ENCODE results near the gene SH3PXD2A. TPM values are rescaled to one million over a fixed set of nuclear protein-coding genes. Genes with fewer than 3 reads are reported as not detected.

SH3PXD2A gene
- total and polyA plus RNA-seq, 2 of the 4 experiments (the other 2 are of a cell fraction), result 6.3 to 23.0 TPM

DNA sequence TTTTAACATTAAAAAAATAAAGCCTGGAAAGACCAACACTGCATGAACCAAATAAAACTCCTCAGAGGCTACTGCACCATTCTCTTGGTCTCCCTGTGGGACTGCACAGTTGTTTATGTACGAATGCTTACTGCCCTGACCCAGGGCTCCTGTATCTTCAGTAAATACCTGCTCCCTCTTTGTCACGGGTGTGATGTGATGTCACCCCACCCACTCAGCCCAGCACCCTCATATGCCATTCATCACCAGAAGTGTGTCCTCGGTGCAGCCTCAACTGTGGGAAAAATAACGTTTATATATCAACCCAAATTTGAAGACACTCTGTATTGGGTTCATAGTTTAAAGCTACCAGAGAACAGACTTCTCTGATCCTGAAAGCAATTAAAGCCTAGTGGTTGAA, 14.0 kb upstream of the SH3PXD2A start:
- H2BK20ac ChIP-seq (ENCODE audit: low read depth, low read length), result no peak overlapping the region
- ATAC-seq (ENCODE audit: low read depth), result no peak
- H3K36me3 ChIP-seq (ENCODE audit: control insufficient read depth, insufficient read depth, low read length), result no peaks in the 10 kb centered on the region
- no peak overlapping the region for H4K8ac ChIP-seq (ENCODE audit: low read depth in 2 of 2, low read length in 2 of 2)
- H2BK120ac ChIP-seq (ENCODE audit: low read depth, low read length), result no peak overlapping the region
- no peaks in the 10 kb centered on the region for H4K20me1 ChIP-seq (ENCODE audit: insufficient read depth, low read length)
- H3K4me3 ChIP-seq (ENCODE audit: insufficient read depth, low read depth, low read length), result no peak overlapping the region
- no peak for DNase-seq
- no peak overlapping the region for H3K18ac ChIP-seq (ENCODE audit: low read depth, low read length)
- no peak overlapping the region for H3K56ac ChIP-seq (ENCODE audit: extremely low read depth, insufficient read depth, low read length)
- H2AK5ac ChIP-seq (ENCODE audit: low read depth, low read length), result no peak overlapping the region
- CTCF ChIA-PET, result interaction anchor here (0.6 to 0.9 kb wide), 2 partner anchors 11 to 20 kb away, joined by 4 read pairs; no protein-coding TSS in a partner anchor
- intact Hi-C loops (cut with micrococcal nuclease) (no loop called here), in situ Hi-C loops (cut with MboI; ENCODE audit: low sequenced_read_pairs) (no loop called here), dilution Hi-C loops (cut with HindIII; ENCODE audit: low sequenced_read_pairs, unreplicated experiment) (loop anchor here (25.0 kb wide), 1 partner anchor 157 kb away; no protein-coding TSS in a partner anchor)
- no peak overlapping the region for H2BK15ac ChIP-seq (ENCODE audit: low read depth, low read length)
- no peak overlapping the region for H3K14ac ChIP-seq (replicated peaks; ENCODE audit: low read depth, low read length)
- H3K79me1 ChIP-seq (ENCODE audit: low read depth in 1 of 2, low read length in 2 of 2), result no peaks in the 10 kb centered on the region
- POLR2A ChIA-PET (ENCODE audit: unreplicated experiment), result no interaction called here
- H3K4ac ChIP-seq (ENCODE audit: low read depth, low read length), result no peak overlapping the region
- H2AK9ac ChIP-seq (replicated peaks; ENCODE audit: low read depth, low read length, poor library complexity), result no peak overlapping the region
- peaks cover 5% of the 10 kb centered on the region; the same call in 1 of the 2 replicates for H3K9me1 ChIP-seq (ENCODE audit: insufficient read depth, low read length)
- WGBS, 2 experiments (ENCODE audit: extremely low coverage in 2 of 2, insufficient read length in 1 of 2), result 80% methylated on average over 1 of the region's 4 CpGs; no CpG with 5 or more reads in 1 of the 2 experiments
- H2BK5ac ChIP-seq (ENCODE audit: low read depth, low read length, poor library complexity, severe bottlenecking), result no peak overlapping the region
- H3K4me2 ChIP-seq (ENCODE audit: low read depth, low read length), result no peak overlapping the region
- H3K27me3 ChIP-seq (ENCODE audit: control insufficient read depth, insufficient read depth, low read length), result no peaks in the 10 kb centered on the region; the same call in 1 of the 2 replicates
- H3K23ac ChIP-seq (ENCODE audit: low read depth, low read length), result no peak overlapping the region
- peaks cover 8% of the 10 kb centered on the region for H3K9me3 ChIP-seq (ENCODE audit: control insufficient read depth, insufficient read depth, low read length)
- no peak overlapping the region for H4K5ac ChIP-seq (ENCODE audit: low read depth, low read length)
- H2AFZ ChIP-seq (replicated peaks; ENCODE audit: low read length, poor library complexity), result no peak overlapping the region
- no peak overlapping the region for H3K9ac ChIP-seq (ENCODE audit: low read depth, low read length)
- BruUV-seq (replicated peaks), result no TSS peak
- H3K4me1 ChIP-seq (ENCODE audit: control insufficient read depth, insufficient read depth, low read length), result no peaks in the 10 kb centered on the region
- no peak overlapping the region for H4K91ac ChIP-seq (ENCODE audit: insufficient read depth, low read depth, low read length)
- no peak overlapping the region for H3K27ac ChIP-seq (ENCODE audit: insufficient read depth, low read length)
- TF ChIP-seq SMC3 (IDR thresholded peaks at IDR 0.05; ENCODE audit: low read depth, low read length), result no peak
- TF ChIP-seq, protein P1, sequence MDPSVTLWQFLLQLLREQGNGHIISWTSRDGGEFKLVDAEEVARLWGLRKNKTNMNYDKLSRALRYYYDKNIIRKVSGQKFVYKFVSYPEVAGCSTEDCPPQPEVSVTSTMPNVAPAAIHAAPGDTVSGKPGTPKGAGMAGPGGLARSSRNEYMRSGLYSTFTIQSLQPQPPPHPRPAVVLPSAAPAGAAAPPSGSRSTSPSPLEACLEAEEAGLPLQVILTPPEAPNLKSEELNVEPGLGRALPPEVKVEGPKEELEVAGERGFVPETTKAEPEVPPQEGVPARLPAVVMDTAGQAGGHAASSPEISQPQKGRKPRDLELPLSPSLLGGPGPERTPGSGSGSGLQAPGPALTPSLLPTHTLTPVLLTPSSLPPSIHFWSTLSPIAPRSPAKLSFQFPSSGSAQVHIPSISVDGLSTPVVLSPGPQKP (IDR thresholded peaks at IDR 0.05; ENCODE audit: borderline replicate concordance, low read depth, low read length), result no peak
- TF ChIP-seq FOS (IDR thresholded peaks at IDR 0.05; ENCODE audit: low read depth, low read length), result no peak
- no peak for TF ChIP-seq RCOR1 (IDR thresholded peaks at IDR 0.05; ENCODE audit: insufficient replicate concordance, low read length)
- TF ChIP-seq, protein P2, sequence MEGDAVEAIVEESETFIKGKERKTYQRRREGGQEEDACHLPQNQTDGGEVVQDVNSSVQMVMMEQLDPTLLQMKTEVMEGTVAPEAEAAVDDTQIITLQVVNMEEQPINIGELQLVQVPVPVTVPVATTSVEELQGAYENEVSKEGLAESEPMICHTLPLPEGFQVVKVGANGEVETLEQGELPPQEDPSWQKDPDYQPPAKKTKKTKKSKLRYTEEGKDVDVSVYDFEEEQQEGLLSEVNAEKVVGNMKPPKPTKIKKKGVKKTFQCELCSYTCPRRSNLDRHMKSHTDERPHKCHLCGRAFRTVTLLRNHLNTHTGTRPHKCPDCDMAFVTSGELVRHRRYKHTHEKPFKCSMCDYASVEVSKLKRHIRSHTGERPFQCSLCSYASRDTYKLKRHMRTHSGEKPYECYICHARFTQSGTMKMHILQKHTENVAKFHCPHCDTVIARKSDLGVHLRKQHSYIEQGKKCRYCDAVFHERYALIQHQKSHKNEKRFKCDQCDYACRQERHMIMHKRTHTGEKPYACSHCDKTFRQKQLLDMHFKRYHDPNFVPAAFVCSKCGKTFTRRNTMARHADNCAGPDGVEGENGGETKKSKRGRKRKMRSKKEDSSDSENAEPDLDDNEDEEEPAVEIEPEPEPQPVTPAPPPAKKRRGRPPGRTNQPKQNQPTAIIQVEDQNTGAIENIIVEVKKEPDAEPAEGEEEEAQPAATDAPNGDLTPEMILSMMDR (conservative IDR thresholded peaks at IDR 0.05; ENCODE audit: low read depth, low read length), result no peak
- no peak for TF ChIP-seq RFX5 (IDR thresholded peaks at IDR 0.05; ENCODE audit: low read depth, low read length)
- TF ChIP-seq, protein P3, sequence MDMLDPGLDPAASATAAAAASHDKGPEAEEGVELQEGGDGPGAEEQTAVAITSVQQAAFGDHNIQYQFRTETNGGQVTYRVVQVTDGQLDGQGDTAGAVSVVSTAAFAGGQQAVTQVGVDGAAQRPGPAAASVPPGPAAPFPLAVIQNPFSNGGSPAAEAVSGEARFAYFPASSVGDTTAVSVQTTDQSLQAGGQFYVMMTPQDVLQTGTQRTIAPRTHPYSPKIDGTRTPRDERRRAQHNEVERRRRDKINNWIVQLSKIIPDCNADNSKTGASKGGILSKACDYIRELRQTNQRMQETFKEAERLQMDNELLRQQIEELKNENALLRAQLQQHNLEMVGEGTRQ (IDR thresholded peaks at IDR 0.05; ENCODE audit: low read depth, low read length), result no peak
- no peak for TF ChIP-seq POLR2A (IDR thresholded peaks at IDR 0.05; ENCODE audit: low read depth, low read length)
- no peak for TF ChIP-seq MAZ (IDR thresholded peaks at IDR 0.05; ENCODE audit: borderline replicate concordance, low read depth, low read length)
- no peak for TF ChIP-seq CHD1 (IDR thresholded peaks at IDR 0.05; ENCODE audit: low read depth, low read length)
